Gastrocnemius medialis (tissue), 4 donors: ENCODE measurements around the gene MGRN1.

Experiments
- CTCF ChIP-seq, 5 experiments: fragments of 450-650 bp in 3 of 5; fragments of 200-600 bp in 2 of 5; sonication (generic) in 2 of 5; IDR thresholded peaks in 4 of 5; conservative IDR thresholded peaks in 1 of 5; 1 replicate in 4 of 5; 2 replicates in 1 of 5; pipeline ENCODE4 v1.5.1; 2016 to 2019; ENCODE audit warnings: antibody characterized with exemption in 5 of 5, mild to moderate bottlenecking in 3 of 5, moderate library complexity in 3 of 5
- POLR2A ChIP-seq, 2 donors: fragments of 450-650 bp; IDR thresholded peaks; one replicate each; pipeline ENCODE4 v1.6.1; 2017; ENCODE audit warnings: antibody characterized with exemption in 2 of 2, mild to moderate bottlenecking in 2 of 2, moderate library complexity in 2 of 2

DNA sequence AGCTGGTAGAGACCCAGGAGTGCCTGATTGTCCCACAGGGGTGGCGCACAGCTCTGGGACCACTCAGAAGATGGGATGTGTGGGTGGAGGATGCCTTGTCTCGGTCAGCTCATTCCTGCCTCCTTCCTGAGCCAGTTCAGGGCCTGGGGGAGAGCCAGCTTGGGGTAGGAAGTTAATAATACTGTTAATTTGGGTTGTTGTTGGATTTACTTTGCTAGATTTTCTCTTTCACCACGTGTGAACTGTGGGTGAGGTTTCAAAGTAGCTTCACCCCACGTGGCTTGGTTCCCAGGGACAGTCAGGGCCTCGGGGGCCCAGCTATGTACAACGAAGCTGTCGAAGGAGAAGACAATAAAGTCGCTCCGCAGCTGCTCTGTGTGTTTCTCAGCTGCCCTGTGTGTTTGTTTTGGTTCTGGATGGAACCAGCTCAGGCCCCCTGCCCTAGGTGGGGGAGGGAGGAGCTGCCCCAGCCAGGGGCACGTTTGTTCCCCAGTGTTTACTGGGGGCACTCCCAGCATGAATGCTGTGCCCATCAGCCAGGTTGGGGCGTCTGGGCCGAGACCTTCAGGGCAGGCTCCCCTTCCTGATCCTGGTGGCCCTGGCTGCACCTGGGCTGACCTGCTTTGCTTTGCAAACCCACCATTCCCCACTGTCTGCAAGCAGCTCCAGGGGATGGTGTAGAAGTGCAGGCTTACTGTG is 71.0 kb downstream of the MGRN1 start:
- TF ChIP-seq CTCF (IDR thresholded peaks at IDR 0.05 in 4 of 5, conservative IDR thresholded peaks at IDR 0.05 in 1 of 5) (no peak), POLR2A (IDR thresholded peaks at IDR 0.05) (no peak)
